ENCODE measurements around the gene PADI3.
"Not testable (repeated sequence)": the region's sequence is repeated elsewhere in the genome, so short reads cannot be mapped to it uniquely, and the experiment has no call there.

Gene PADI3

DNA sequence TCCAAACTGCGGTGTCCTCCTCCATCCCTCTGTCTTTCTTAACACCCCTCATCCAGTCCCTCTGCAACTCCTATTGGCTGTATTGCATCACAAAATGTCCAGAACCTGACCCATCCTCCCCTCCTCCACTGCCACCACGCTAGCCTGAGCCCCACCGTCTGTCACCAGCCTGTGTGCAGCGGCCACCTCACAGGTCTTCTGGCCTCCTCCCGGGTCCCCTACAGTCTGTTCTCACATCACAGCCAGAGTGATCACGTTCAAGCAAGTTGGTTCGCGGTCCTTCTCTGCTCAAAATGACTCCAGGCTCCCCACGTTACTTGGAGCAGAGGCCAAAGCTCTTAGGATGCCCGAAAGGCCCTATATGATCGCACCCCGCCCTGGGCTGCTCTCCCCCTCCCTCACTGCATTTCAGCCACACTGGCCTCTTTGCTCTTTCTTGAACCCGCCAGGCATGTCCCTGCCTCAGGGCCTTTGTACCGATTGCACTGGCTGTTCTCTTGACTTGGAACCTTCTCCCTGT, 56.7 kb downstream of the PADI3 start:
- no peak for DNase-seq

DNA sequence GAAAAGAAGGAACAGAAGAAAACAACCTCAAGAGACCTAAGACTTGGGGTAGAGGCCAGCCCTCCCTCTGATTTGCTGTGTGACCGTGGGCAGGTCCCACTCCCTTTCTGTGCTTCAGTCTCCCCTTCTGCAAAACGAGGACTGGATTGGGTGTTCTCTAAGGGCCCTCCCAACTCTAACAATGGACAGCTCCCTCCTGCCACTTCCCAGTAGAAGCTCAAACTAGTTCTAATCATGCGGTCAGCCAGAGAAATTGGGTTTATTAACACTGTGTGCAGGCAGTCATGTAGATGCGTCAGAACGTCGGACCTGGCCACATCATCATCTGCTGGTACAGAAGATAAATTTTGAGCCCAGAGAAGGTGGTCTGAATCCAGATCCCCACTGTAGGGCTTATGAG, 57.5 kb downstream of the PADI3 start:
- no peak for DNase-seq

DNA sequence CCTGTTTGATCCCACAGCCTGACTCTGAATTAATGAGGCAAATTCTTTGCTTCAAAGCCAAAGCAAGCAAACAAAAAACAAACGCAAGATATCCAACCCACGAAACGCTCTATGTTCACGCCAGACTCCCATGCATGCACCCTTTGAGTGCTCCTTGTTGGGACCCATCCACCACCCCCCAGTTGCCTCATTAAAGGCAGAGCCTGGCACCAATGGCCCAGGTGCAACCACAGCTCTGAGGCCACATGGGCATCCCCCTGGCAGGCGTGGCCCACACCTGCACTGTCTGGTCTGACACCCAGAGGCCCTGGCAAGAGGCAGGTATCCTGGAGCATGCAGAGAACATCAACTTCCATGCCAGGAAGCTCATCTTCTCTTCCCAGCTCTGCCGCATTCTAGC, 58.0 kb downstream of the PADI3 start:
- DNase-seq, result no peak

DNA sequence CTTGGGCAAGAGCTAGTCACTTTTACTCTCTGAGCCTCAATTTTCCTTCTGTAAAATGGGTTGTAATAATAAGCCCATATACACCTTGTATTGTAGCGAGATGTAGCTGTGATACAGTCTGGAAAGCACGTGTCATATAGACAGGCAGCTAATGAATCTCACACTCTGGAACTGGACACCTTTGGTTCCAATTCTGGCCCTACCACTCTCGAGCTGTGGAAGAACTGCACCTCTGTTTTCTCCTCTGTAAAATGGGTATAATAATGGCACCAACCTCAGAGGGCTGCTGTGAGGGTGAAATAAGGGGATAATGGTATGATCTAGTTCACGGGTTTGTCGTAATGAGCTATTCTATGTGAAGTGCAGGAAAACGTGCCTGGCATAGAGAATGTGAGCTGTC, 58.4 kb downstream of the PADI3 start:
- no peak for DNase-seq

DNA sequence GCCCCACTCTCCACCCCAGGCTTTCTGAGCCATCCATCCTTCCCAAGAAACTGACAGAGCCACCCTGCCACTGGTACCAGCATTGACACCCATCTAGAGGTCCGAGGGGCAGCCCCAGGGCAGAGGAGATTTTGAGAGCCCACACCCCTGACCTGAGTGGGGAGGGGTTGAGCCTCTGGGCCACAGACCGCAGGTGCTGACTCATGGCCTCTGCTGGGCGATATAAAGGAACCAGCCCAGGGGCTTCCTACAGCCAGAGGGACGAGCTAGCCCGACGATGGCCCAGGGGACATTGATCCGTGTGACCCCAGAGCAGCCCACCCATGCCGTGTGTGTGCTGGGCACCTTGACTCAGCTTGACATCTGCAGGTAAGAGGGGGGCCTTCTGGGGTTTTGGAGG, 59.0 kb downstream of the PADI3 start, which contains the start of gene PADI4:
Gene PADI4 (plus strand): TSS at position 252 of the 400 bp plus-strand sequence. CDS start 26 bp downstream, at position 278.
- no peak for DNase-seq

DNA sequence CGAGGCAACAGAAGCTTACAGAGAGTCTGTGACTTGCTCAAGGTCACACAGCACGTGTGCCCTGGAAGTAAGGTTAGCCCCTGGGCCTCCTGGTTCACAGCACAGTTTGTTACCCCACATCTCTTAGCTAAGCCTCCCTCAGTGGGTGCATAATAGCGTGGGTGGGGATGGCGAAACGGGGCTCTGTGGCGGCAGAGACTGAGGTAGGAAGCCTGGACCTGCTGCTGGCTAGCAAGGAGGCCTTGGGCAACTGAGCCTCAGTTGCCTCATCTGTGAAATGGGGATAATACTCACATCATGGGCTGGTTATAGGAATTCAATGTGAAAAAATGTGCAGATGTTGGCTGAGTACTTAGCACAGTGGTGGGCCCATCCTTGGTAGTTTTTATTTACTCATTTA, 59.7 kb downstream of the PADI3 start:
- no peak for DNase-seq

GRCh38 chr1:17309426-17310067, 60.6 kb downstream of the PADI3 start:
- no peak for DNase-seq

GRCh38 chr1:17310068-17310640, 61.3 kb downstream of the PADI3 start:
- no peak for DNase-seq

DNA sequence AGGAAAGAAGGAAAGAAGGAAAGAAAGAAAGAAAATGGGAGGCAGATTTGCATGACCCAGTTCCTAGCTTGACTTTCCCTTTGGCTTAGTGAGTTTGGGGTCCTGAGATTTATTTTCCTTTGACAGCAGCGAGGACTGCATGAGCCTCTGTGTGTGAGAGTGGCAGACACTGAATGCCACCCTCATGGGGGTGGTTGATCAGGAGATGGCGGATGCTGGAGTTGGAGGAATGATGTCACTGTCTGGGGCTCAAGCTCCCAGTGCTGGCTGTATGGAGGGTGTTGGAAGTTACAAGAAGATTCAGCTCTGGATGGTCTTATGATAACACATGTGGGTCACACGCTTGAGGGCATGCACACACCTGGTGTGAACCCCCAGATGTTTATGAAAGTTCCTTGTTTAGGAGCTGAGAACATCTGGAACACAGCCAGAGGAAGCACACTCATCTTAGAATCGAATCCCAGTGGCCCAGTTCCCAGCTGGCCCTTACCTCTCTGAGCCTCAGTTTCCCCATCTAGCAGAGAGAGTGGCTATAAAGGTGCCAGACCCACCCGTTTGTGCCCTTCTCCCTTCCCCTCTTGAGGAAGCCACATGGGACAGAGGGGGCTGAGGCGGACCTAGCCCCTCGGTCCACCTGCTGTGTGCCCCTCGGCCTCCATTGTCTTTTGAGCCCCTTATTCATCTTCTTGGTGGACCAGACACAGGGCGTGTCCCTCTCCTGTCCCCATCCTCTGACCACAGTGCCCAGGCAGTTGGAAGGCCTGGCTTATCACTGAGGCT, 64.8 kb downstream of the PADI3 start:
- DNase-seq, result no peak

DNA sequence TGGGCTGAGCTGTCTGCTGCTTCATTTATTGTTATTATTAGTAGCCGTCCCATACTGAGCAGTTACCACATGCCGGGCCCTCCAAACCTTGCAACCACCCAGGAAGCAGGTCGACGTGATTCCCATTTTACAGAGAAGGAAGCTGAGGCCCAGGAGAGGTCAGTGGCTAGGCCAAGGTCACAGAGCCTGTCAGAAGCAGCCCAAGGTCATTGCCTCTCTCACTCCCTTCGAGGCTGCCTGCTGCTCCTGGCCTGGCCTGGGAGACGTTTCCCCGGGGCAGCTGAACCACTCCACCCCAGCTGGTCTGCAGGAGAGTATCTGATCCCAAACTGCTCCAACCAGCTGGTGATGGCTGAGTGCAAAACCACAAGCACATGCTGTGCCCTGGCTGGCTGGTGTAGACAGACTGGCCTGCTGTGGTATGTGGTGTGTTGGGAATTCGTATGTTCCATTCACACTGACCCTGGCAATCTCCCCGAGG, 65.6 kb downstream of the PADI3 start:
- no peak for DNase-seq

DNA sequence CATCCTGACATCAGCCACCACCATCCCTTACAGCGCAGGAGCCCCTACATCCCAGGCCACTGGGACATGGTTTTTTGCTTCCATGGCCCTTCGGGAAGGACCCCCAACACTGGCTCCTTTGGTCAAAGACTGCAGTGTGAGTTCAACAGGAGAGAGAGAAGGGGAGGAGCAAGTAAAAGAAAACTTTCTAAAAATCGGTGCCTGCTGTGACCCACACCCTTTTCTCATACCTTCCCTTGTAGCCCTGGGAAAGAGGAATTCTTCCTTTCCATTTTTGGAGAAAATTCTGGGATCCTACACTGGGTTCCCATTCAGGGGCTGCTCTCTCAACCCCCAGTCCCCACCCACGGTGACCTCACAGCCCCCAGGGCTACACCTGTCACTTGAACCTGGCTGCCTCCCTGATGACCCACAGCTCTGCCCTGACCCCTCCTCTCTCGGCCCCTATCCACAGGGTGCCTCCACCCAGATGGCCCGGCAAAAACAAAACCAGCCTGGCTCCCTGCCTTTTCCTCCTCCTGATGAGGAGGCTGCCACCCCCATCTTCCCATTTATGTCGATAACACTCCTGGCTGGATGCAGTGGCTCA, 66.7 kb downstream of the PADI3 start:
- DNase-seq, result no peak

- DNase-seq, result no peak
Measured at GRCh38 chr1:17316704-17317103, 67.8 kb downstream of the PADI3 start.

GRCh38 chr1:17318262-17318661, 69.4 kb downstream of the PADI3 start:
- DNase-seq, result no peak

GRCh38 chr1:17319561-17320350, 70.9 kb downstream of the PADI3 start:
- no peak for DNase-seq

DNA sequence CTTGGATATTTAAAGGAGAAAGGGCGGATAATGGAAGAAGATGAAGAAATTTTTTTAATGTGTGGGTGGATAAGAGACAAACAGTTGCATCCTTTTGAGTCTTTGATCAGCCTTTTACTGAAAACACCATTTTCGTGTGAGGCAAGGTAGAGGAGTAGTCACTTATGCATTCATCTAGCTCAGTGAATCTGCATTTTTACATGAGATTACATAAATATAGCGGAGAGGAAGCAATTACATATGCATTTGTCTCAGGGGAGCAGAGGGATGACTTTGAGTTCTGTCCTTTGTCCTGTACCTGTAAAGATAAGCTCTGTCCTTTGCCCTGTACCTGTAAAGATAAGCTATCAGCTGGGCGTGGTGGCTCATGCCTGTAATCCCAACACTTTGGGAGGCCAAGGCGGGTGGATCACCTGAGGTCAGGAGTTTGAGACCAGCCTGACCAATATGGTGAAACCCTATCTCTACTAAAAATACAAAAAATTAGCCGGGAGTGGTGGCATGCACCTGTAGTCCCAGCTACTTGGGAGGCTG, 73.0 kb downstream of the PADI3 start:
- DNase-seq, result not testable (repeated sequence)

DNA sequence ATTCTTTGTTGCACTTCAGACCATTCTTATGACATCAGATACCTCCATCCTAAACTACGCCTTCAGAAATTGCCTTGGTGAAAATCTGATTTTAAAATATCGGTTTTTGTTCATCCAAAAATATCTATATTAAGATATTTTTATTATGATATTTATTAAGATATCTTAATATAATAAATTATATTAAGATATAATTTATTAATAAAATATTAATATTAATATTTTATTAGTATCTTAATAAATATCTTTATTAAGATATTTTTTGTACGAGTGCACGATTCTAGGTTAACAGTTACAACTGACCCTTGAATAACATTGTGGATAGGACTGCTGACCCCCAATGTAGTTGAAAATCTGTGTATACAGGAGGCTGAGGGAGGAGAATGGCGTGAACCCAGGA, 80.0 kb downstream of the PADI3 start:
- DNase-seq, result no peak

GRCh38 chr1:17329610-17330009, 80.7 kb downstream of the PADI3 start:
- DNase-seq, result no peak

DNA sequence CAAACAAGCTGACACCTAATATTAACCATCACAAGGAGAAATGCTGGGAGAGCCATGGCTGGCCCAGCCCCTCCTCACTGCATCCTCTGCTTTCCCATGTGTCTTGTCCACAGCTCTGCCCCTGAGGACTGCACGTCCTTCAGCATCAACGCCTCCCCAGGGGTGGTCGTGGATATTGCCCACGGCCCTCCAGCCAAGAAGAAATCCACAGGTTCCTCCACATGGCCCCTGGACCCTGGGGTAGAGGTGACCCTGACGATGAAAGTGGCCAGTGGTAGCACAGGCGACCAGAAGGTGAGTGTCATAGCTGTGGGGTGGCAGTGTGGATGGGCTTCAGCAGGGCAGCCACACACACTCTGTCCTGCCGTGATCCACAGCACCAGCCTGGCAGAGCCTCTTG, 82.0 kb downstream of the PADI3 start:
- DNase-seq, result no peak

DNA sequence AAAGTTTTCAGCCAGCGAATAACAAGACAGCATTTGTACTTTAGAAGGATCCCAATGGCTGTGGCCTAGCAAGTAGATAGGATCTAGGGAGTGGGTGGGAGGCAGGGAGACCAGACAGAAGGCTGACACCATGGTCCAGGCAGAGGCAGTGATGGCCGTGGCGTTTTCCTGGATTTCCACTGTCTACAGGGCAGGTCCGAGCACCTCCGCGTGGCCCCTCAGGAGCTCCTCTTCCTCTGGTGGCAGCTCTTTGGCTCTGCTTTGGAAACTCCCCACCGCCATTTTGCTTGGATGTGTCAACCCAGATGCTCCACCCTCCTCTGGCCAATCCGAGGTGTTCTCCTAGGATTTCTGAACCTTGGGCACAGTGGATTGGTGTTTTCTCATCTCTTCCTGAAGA, 84.2 kb downstream of the PADI3 start:
- no peak for DNase-seq
